CD4-positive, alpha-beta T cell (primary cell): ENCODE measurements around the gene CAMK4. TPM values are rescaled to one million over a fixed set of nuclear protein-coding genes. Genes with fewer than 3 reads are reported as not detected.

Experiments used
- ATAC-seq: fragments of 200-7000 bp; cut with Tn5 transposase; one replicate; pipeline ENCODE4 v1.10.0; 2022; ENCODE audit warnings: mild to moderate bottlenecking; ENCODE audit not compliant: poor library complexity
- CTCF ChIA-PET: fragments of 350-600 bp; sonication (Branson Sonifier 250); formaldehyde crosslinking; loops from one replicate; lab custom pipeline; 2021; ENCODE audit warnings: antibody characterized with exemption, inconsistent platforms; lab: Charles Lee
- POLR2A ChIA-PET: fragments of 350-600 bp; sonication (Branson Sonifier 250); formaldehyde crosslinking; loops from one replicate; lab custom pipeline; 2021; ENCODE audit warnings: antibody characterized with exemption, inconsistent platforms; lab: Charles Lee
- DNase-seq, 14 experiments: peaks; one replicate each; pipeline ENCODE4 v3.0.0-alpha.2; 2013 to 2020; ENCODE audit warnings: mixed read lengths in 2 of 14
- H3K27ac ChIP-seq, 2 donors: one replicate each; pipeline versions ENCODE4 v1.5.1 to v1.7.0; 2013; ENCODE audit warnings: low read length in 2 of 2, low read depth in 1 of 2, mild to moderate bottlenecking in 1 of 2
- H3K27me3 ChIP-seq, 2 experiments: 1 replicate in 1 of 2; 2 replicates in 1 of 2; pipeline versions ENCODE4 v1.6.1 to v1.7.0; 2013; ENCODE audit warnings: low read length in 2 of 2, control low read depth in 1 of 2, mild to moderate bottlenecking in 1 of 2, moderate library complexity in 1 of 2; ENCODE audit not compliant: insufficient read depth in 2 of 2, control insufficient read depth in 1 of 2
- H3K36me3 ChIP-seq: one replicate; pipeline ENCODE4 v1.6.1; 2013; ENCODE audit warnings: low read length, control low read depth; ENCODE audit not compliant: insufficient read depth
- H3K4me1 ChIP-seq: one replicate; pipeline ENCODE4 v1.6.1; 2013; ENCODE audit warnings: low read length, control low read depth; ENCODE audit not compliant: insufficient read depth
- H3K4me3 ChIP-seq: one replicate; pipeline ENCODE4 v1.5.1; 2013; ENCODE audit warnings: mild to moderate bottlenecking, low read length, moderate library complexity
- H3K9me3 ChIP-seq, 2 experiments: 1 replicate in 1 of 2; 2 replicates in 1 of 2; pipeline versions ENCODE4 v1.6.1 to v1.7.0; 2013; ENCODE audit warnings: low read length in 2 of 2, mild to moderate bottlenecking in 2 of 2, control low read depth in 1 of 2, moderate library complexity in 1 of 2; ENCODE audit not compliant: control insufficient read depth in 1 of 2, insufficient read depth in 1 of 2
- H3K27ac Mint-ChIP-seq: one replicate; pipeline ENCODE4 v1.8.0; 2020; ENCODE audit warnings: mixed read lengths
- H3K27me3 Mint-ChIP-seq: one replicate; pipeline ENCODE4 v1.8.0; 2021; ENCODE audit warnings: mixed read lengths
- H3K36me3 Mint-ChIP-seq: one replicate; pipeline ENCODE4 v1.8.0; 2021; ENCODE audit warnings: low read depth, mixed read lengths
- H3K4me1 Mint-ChIP-seq: one replicate; pipeline ENCODE4 v1.8.0; 2021; ENCODE audit warnings: low read depth, mixed read lengths
- H3K4me3 Mint-ChIP-seq: one replicate; pipeline ENCODE4 v1.8.0; 2020; ENCODE audit warnings: mild to moderate bottlenecking, mixed read lengths
- H3K9me3 Mint-ChIP-seq: one replicate; pipeline ENCODE4 v1.8.0; 2020; ENCODE audit warnings: mixed read lengths
- CTCF ChIP-seq: fragments of 200-600 bp; IDR thresholded peaks from one replicate; pipeline ENCODE4 v1.8.0; 2022; ENCODE audit warnings: antibody characterized with exemption, mild to moderate bottlenecking
- intact Hi-C, 2 experiments: fragments of 100-400 bp; cut with DNase I in 1 of 2; cut with micrococcal nuclease in 1 of 2; formaldehyde crosslinking; loops; one replicate each; pipeline versions ENCODE4 v1.15.1 to v1.9.0; 2023 to 2025; cut with DNase I, micrococcal nuclease
- total RNA-seq, 174 experiments: library from RNA in 2 of 174; stranded (reverse) in 2 of 174; gene quantifications; one replicate each; pipeline ENCODE4 v1.2.3 and lab custom pipeline; 2021 to 2026

The CAMK4 gene
- total RNA-seq, 2 experiments from 2014 or later: 202 to 225 TPM

- ChIA-PET POLR2A (no interaction called here), CTCF (no interaction called here)
- H3K4me3 Mint-ChIP-seq: no peak overlapping the region
- DNase-seq (no peak), ATAC-seq (no peak)
- no peaks in the 10 kb centered on the region for H3K4me1 ChIP-seq
- TF ChIP-seq CTCF: no peak
- no peak overlapping the region for H3K4me3 ChIP-seq
- H3K4me1 Mint-ChIP-seq: peaks cover 43% of the 10 kb centered on the region
- peaks cover 92% of the 10 kb centered on the region for H3K36me3 Mint-ChIP-seq
- H3K27me3 ChIP-seq: no peaks in the 10 kb centered on the region
- H3K27ac ChIP-seq: no peak overlapping the region
- no peaks in the 10 kb centered on the region for H3K27me3 Mint-ChIP-seq
- H3K9me3 Mint-ChIP-seq: peaks cover 5% of the 10 kb centered on the region
- peak overlapping the region; percentile 44 for H3K27ac Mint-ChIP-seq
- intact Hi-C loops: no loop called here
- no peaks in the 10 kb centered on the region for H3K9me3 ChIP-seq
- peaks cover 30% of the 10 kb centered on the region for H3K36me3 ChIP-seq
Observed at GRCh38 chr5:111463311-111463710, 239.1 kb downstream of the CAMK4 start.

- no peak for TF ChIP-seq CTCF
- Mint-ChIP-seq H3K27ac (peak overlapping the region; percentile 47), H3K27me3 (no peaks in the 10 kb centered on the region), H3K4me3 (no peak overlapping the region), H3K9me3 (peaks cover 5% of the 10 kb centered on the region), H3K4me1 (peaks cover 33% of the 10 kb centered on the region), H3K36me3 (peaks cover 75% of the 10 kb centered on the region)
- no peak for ATAC-seq
- Histone ChIP-seq H3K36me3 (peaks cover 14% of the 10 kb centered on the region), H3K4me3 (no peak overlapping the region), H3K9me3 (no peaks in the 10 kb centered on the region), H3K4me1 (no peaks in the 10 kb centered on the region), H3K27ac (no peak overlapping the region), H3K27me3 (no peaks in the 10 kb centered on the region)
- CTCF ChIA-PET: interaction anchor here (1.5 kb wide), 1 partner anchor 13 kb away, joined by 3 read pairs; no protein-coding TSS in a partner anchor
- intact Hi-C loops: no loop called here
- POLR2A ChIA-PET: no interaction called here
- DNase-seq: no peak
Observed at GRCh38 chr5:111469293-111469896, 245.2 kb downstream of the CAMK4 start.

GRCh38 chr5:111469903-111470302 is 245.7 kb downstream of the CAMK4 start:
- peaks cover 75% of the 10 kb centered on the region for H3K36me3 Mint-ChIP-seq
- H3K27ac Mint-ChIP-seq: peak overlapping the region; percentile 47

More at GRCh38 chr5:111469903-111470302, 245.7 kb downstream of the CAMK4 start:
- no peaks in the 10 kb centered on the region for H3K9me3 ChIP-seq
- intact Hi-C loops: no loop called here
- no peak for TF ChIP-seq CTCF
- no peak overlapping the region for H3K4me3 Mint-ChIP-seq
- H3K4me3 ChIP-seq: no peak overlapping the region
- H3K27me3 ChIP-seq: no peaks in the 10 kb centered on the region
- H3K4me1 Mint-ChIP-seq: peaks cover 32% of the 10 kb centered on the region
- CTCF ChIA-PET: interaction anchor here (1.4 to 1.5 kb wide), 2 partner anchors 9 to 13 kb away, joined by 3 to 4 read pairs; no protein-coding TSS in a partner anchor
- H3K27me3 Mint-ChIP-seq: no peaks in the 10 kb centered on the region
- H3K27ac ChIP-seq: no peak overlapping the region
- DNase-seq: no peak
- peaks cover 5% of the 10 kb centered on the region for H3K9me3 Mint-ChIP-seq
- peaks cover 17% of the 10 kb centered on the region for H3K36me3 ChIP-seq
- ATAC-seq: no peak
- no peaks in the 10 kb centered on the region for H3K4me1 ChIP-seq
- POLR2A ChIA-PET: no interaction called here
